Measurements from ENCODE around the gene RASA3. TPM values are rescaled to one million over a fixed set of nuclear protein-coding genes. Genes with fewer than 3 reads are reported as not detected.

RASA3 gene
- total RNA-seq, 2 donors from 2014 or later: 8.6 to 12.5 TPM

DNA sequence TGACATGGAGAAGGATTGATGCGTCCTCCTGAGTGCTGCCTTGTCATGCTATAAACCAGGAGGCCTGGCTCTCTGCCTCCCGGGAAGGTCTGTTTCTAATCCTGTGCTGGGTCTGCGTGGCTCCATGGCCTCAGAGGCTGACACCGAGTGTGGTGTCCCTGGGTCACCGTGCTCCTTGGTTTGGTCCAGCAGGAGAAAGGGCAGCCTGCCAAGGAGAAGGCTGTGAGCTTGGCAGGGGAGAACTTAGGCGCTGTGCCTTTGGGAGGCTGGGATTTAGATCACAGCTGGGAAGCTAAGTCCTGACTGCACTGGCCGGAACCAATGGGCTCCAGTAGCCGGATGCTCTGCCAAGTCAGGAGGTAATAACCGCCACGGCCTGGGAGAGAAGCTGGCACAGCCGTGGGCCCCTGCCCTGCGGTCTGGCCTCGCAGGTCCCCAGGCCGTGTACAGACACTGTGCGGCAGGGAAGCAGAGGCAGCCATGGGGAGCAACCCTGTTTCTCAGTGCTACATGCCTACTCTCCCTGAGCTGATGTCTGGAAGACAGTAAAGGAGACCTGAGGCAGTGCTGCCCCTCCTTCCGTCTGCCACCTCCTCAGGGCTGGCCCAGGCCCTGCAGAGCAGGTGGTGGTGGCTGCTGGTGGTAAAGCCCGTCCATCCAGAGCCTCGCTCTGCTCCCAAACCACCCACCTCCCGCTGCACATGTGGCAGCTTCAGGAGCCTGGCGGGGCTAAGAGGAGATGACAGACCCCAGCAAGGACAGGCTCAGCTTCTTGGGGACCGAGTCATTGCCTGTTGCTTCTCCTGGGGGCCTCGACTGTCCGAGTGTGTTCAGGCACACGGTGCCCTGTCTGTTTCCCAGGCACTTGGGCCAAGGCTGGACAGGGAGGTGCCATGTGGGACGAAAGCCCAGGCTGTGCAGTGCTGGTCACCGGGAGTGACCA, 203.5 kb downstream of the RASA3 start:
- no peaks in the 10 kb centered on the region for H3K27me3 ChIP-seq (replicated peaks; ENCODE audit: insufficient read depth)
- no peak overlapping the region for H3K4me3 ChIP-seq
- H3K27ac ChIP-seq: peak overlapping the region in 1 of 2 donors; percentile 28
- intact Hi-C loops (cut with DNase I): no loop called here
- no peaks in the 10 kb centered on the region for H3K36me3 ChIP-seq
- no peaks in the 10 kb centered on the region for H3K9me3 ChIP-seq
- no peak for TF ChIP-seq CTCF (IDR thresholded peaks at IDR 0.05)
- peak; percentile 27 for TF ChIP-seq POLR2AphosphoS5 (IDR thresholded peaks at IDR 0.05)
- WGBS: 41% methylated on average over 26 of the region's 26 CpGs
- peak; percentile 32 for DNase-seq (ENCODE audit: low spot score)
- H3K4me1 ChIP-seq (replicated peaks): no peaks in the 10 kb centered on the region

Other genes starting within 250 kb of the RASA3 start
- 1 to 10 TPM; 8.0 to 9.9 TPM for gene C13orf46, start 158.5 kb downstream of the RASA3 start, total RNA-seq
- under 1 TPM in 1 of 2 donors, not detected in 1; 0.62 TPM for gene CFAP97D2, start 46.6 kb upstream of the RASA3 start, total RNA-seq
- 10 to 100 TPM; 37.7 to 75.0 TPM for gene CDC16, start 102.3 kb upstream of the RASA3 start, total RNA-seq
- 10 to 100 TPM; 30.6 to 62.9 TPM for gene UPF3A, start 149.0 kb upstream of the RASA3 start, total RNA-seq
- gene CHAMP1, start 181.9 kb upstream of the RASA3 start, total RNA-seq: 10 to 100 TPM; 23.0 to 56.3 TPM